Activated T-helper 1 cell treated with anti-CD3 and anti-CD28 coated beads, Interleukin-2, amount 50 U/mL, for 16 hours (primary cell): Measurements from ENCODE around the gene WIZ.
"Not testable (repeated sequence)": the region's sequence is repeated elsewhere in the genome, so short reads cannot be mapped to it uniquely, and the experiment has no call there.

Experiments
- DNase-seq, 2 donors: peaks; one replicate each; pipeline ENCODE4 v3.0.0-alpha.2; 2020; ENCODE audit warnings: low read depth in 1 of 2, low spot score in 1 of 2

Gene WIZ

GRCh38 chr19:15449620-15450527 lies at the start of gene WIZ:
Gene WIZ (minus strand): TSS chr19:15449956. CDS start chr19:15448307, 1,649 bp downstream.
- DNase-seq, result peak; percentile 72 to 78

DNA sequence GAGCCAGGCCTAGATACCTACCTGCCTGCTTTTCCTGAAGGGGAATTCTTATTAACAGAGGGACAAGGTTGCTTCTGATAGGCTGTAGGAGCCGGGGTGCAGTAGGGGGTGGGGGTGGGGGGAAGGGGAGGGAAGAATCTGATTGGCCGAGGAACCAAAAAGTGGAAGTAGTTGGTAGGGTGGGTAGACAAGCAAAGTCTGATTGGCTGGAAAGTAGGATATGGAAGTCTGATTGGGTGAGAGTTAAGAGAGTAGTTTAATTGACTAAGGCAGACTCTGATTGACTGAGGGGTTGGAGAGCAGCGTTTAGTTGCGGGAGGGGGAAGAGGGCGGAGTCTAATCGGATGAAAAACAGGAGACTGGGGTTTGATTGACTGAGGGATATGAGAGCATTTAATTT lies 49.2 kb upstream of the WIZ start:
- no peak for DNase-seq

DNA sequence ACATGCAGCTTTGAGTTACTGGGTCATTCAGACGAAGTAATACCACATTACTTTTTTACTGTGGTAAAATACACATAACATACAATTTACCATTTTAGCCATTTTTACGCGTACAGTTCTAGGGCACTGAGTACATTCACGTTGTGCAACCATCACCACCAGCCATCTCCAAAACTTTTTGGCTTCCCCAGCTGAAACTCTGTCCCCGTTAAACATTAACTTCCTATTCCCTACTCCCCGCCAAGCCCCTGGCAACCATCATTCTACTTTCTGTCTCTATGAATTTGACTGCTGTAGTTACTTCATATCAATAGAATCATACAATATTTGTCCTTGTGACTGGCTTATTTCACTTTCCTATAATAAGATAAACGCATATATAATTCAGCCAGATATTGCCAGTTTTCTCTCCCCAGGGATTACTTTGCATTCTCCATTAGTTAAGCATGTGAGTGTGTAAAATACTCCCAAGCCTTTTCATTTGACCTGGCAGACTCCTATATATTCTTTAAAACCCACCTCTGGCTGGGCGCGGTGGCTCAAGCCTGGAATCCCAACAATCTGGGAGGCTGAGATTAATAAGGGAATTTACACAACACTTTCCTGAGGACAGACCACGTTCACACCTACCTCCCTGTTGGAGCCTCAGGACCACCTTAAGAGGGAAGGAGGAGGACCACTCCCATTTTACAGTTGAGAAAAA lies 48.6 kb upstream of the WIZ start:
- DNase-seq, result no peak

GRCh38 chr19:15495151-15495550 lies 45.4 kb upstream of the WIZ start:
- DNase-seq, result no peak

DNA sequence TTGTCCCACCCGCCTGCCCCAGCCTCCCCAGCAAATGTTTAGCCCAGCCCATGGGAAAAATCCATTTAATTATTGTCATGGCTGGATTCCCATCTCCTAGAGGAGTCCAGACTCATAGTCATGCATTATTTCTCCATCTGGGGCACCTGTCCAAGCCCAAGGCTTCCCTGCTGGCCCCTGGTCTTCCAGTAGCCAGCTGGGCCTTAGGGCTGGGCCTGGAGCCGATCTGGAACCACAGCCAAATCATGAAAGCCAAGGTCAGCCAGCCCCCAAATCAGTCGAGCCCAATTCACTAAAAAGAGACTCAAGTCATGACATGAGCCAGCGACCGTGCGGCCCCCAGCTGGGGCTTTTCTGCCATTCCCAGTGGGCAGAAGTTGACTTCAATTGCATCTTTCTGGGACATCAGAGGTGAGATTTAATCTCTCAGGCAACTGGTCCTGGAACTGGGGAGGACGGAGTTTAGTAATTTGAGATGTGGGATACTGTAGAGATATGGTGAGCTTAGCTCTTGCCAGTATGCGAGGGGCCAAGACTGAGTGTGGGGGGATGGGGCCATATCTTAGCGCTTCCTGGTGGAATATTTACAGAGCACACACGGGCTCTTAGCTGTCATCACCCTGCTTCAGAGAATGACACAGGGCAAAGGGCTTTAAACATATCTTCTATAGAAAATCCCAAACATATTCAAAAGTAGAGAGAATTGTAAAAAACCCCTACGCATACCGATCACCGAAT lies 38.9 kb upstream of the WIZ start:
- no peak for DNase-seq

- DNase-seq, result no peak
These were observed 37.3 kb upstream of the WIZ start for GRCh38 chr19:15487038-15487437.

GRCh38 chr19:15485768-15486167 lies 36.0 kb upstream of the WIZ start:
- not testable (repeated sequence) for DNase-seq

- DNase-seq, result not testable (repeated sequence)
These were observed 31.2 kb upstream of the WIZ start for GRCh38 chr19:15480996-15481395.

GRCh38 chr19:15479391-15480345 lies 29.9 kb upstream of the WIZ start, which contains the start of gene PGLYRP2:
Gene PGLYRP2 (minus strand): TSS chr19:15479501. CDS start chr19:15479371, 130 bp downstream.
- DNase-seq, result no peak

GRCh38 chr19:15476325-15476724 lies 26.6 kb upstream of the WIZ start:
- no peak for DNase-seq

DNA sequence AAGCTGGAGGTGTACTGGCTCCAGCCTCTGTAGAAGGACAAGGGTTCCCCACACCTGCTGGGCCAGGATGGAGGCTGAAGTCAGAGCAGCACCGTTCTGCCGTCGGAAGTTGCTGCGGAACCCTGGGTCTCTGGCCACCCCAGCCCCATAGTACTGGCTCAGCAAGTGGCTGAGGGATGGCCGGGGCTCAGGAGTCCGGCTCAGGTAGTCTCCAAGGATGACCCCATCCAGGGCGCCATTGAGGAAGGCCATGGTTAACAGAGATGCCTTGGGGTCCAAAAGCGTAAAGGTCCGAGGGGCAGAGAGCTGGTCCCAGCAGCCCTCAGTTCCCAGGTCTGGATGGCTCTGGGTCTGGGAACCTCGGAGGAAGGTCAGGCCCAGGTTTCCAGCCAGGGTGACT lies 25.9 kb upstream of the WIZ start:
- DNase-seq, result no peak

DNA sequence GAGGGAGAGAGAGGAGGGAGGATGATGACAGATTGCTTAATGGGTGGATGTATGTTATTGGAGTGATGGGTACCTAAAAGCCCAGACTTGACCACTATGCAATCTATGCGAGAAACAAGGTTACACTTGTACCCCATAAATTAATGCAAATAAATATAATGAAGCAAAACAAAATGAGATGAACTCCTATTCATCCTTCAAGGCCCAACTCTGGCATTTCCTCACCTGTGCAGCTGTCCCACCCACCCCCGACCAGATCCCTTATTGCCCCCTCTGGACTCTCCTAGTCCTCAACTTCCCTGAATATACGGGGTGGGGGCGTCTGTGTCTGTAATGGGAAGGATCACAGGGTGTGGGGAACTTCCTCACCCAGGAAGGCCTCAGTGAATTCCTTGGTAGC lies 25.4 kb upstream of the WIZ start:
- no peak for DNase-seq

DNA sequence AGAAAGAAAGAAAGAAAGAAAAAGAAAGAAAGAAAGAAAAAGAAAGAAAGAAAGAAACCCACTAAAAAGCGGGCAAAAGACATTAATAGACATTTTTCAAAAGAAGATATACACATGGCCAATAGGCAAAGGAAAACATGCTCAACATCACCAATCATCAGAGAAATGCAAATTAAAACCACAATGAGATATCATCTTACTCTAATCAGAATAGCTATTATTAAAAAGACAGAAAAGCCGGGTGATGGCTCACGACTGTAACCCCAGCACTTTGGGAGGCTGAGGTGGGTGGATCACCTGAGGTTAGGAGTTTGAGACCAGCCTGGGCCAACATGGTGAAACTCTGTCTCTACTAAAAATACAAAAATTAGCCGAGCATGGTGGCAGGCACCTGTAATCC lies 24.1 kb upstream of the WIZ start:
- not testable (repeated sequence) for DNase-seq

- no peak for DNase-seq
These were observed 21.9 kb upstream of the WIZ start for GRCh38 chr19:15471639-15472101.

- no peak for DNase-seq
These were observed 19.9 kb upstream of the WIZ start for GRCh38 chr19:15469513-15470297.

DNA sequence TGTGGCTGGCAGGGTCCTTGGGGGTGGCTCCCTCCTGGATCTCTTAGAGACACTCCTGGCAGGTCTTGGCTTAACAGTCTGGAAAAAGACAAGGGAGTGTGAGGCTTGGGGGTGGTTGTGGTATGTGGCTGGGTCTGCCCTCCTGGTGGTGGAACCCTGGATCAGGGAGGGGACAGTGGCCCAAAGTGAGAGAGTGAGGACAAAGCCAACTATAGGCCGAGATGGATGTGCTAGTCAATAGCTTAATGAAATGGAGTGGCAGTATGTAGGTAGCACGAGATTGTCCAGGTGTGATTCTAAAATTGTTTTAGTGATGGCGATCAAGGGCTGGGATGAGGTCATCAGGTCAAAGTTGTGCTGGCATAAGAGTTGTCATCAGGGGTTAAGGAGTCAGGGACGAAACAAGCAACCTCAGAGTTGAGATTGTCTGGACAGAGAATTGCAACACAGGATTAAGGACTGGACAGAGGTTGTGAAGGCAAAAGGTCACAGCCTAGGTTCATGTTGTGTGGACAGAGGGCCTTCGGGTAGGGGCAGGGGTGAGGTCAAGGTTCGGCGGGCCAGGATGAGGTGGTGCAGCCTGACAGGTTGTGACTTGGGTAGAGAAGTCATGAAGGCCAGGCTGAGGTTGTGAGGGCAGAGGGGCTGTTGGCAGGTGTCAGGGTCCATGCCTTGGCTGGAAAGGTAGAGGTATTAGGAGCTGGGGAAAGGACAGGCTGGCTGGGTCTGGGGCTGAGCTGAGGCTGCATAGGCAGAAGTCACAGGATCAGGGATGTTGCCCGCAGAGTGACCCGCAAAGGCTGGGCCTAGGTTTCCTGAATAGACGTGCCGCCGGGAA lies 19.1 kb upstream of the WIZ start:
- DNase-seq, result no peak

GRCh38 chr19:15467734-15468214 lies 18.0 kb upstream of the WIZ start:
- DNase-seq, result no peak
